DOHH2 (cell line): ENCODE data around the gene AIG1.

ENCODE experiments used
- H3F3A ChIP-seq: fragments of 200-600 bp; sonication (generic), shearing (Covaris generic); 2 replicates; pipeline ENCODE4 v1.6.0; 2016; ENCODE audit warnings: antibody characterized with exemption, mild to moderate bottlenecking; ENCODE audit not compliant: control insufficient read depth, insufficient read depth
- H3K27ac ChIP-seq: fragments of 200-600 bp; sonication (generic); 2 replicates; pipeline ENCODE4 v1.5.1; 2014; ENCODE audit warnings: low read depth, mild to moderate bottlenecking, low read length, moderate library complexity
- H3K27me3 ChIP-seq: fragments of 200-600 bp; sonication (generic); 2 replicates; pipeline ENCODE4 v1.6.1; 2014; ENCODE audit warnings: mild to moderate bottlenecking, low read length, mixed read lengths; ENCODE audit not compliant: control insufficient read depth
- H3K36me3 ChIP-seq: fragments of 200-600 bp; sonication (generic); 2 replicates; pipeline ENCODE4 v1.6.1; 2014; ENCODE audit warnings: mild to moderate bottlenecking, low read length, moderate library complexity, mixed read lengths; ENCODE audit not compliant: control insufficient read depth
- H3K4me1 ChIP-seq: fragments of 200-600 bp; sonication (generic); 2 replicates; pipeline ENCODE4 v1.6.1; 2014; ENCODE audit warnings: mild to moderate bottlenecking, low read length, mixed read lengths; ENCODE audit not compliant: control insufficient read depth
- H3K4me2 ChIP-seq: fragments of 200-600 bp; sonication (generic); 2 replicates; pipeline ENCODE4 v1.6.0; 2014; ENCODE audit warnings: mild to moderate bottlenecking, low read length, moderate library complexity
- H3K4me3 ChIP-seq: fragments of 200-600 bp; sonication (generic); 2 replicates; pipeline ENCODE4 v1.5.1; 2014; ENCODE audit warnings: mild to moderate bottlenecking, low read length, mixed read lengths
- H3K79me2 ChIP-seq: fragments of 200-600 bp; sonication (generic); 2 replicates; pipeline ENCODE4 v1.6.1; 2014; ENCODE audit warnings: mild to moderate bottlenecking, low read length, mixed read lengths; ENCODE audit not compliant: control insufficient read depth
- H3K9me2 ChIP-seq: fragments of 200-600 bp; sonication (generic); replicated peaks from 2 replicates; pipeline ENCODE4 v1.6.1; 2014; ENCODE audit warnings: mild to moderate bottlenecking, low read length, mixed read lengths; ENCODE audit not compliant: control insufficient read depth
- H3K9me3 ChIP-seq: fragments of 200-600 bp; sonication (generic); 2 replicates; pipeline ENCODE4 v1.6.1; 2014; ENCODE audit warnings: antibody characterized with exemption, low read length, mixed read lengths; ENCODE audit not compliant: control insufficient read depth, insufficient read depth
- H4K20me1 ChIP-seq: fragments of 200-600 bp; sonication (generic); 2 replicates; pipeline ENCODE4 v1.6.0; 2014; ENCODE audit warnings: low read depth, mild to moderate bottlenecking, antibody characterized with exemption, low read length, moderate library complexity; ENCODE audit not compliant: control insufficient read depth, insufficient read depth
- CTCF ChIP-seq: fragments of 200-600 bp; sonication (generic); IDR thresholded peaks from one replicate; pipeline ENCODE4 v1.5.1; 2014; ENCODE audit warnings: antibody characterized with exemption, mild to moderate bottlenecking, low read depth, low read length; ENCODE audit not compliant: poor library complexity, severe bottlenecking
- EZH2phosphoT487 ChIP-seq: fragments of 200-600 bp; sonication (generic); IDR thresholded peaks from 2 replicates; pipeline ENCODE4 v1.6.1; 2017; ENCODE audit warnings: borderline replicate concordance, mild to moderate bottlenecking, antibody characterized with exemption, low read length, moderate library complexity, mixed read lengths

Gene AIG1

DNA sequence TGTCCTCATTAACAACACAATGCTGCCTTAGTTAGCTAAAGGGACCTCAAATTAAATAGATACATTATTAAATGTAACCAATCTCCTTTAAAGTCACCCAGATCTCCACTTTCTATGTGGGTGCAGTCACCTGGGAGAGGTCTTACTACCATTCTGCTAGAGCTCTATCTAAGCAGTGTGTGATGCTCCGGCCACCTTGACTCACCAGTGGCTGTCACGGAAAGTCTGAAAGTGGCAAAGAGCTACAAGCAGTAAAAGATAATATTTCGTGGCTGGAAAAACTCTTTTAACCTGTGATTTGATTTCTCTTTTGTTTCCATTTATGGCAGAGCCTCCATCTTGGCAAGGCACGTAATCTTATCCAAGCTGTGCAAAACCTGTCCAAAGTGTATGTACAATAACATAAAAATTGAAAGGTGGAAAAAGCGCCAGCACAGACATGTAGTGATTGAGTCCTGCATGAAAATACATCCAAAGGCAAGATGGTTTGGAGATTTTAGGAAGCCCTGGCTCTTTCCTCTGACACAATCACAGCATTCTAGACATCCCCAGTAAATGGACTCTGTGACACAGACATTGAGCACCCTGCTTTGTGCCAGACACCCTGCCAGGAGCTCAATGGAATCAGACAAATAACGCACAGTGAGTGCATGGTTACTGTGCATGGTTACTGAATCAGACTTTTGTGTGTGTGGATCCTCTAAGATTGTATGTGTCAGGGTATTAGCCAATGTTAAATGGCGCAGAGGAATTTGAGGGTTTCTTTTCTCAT is 273.2 kb downstream of the AIG1 start:
- H3K36me3 ChIP-seq: no peaks in the 10 kb centered on the region
- H3K9me2 ChIP-seq: no peaks in the 10 kb centered on the region
- no peak for TF ChIP-seq CTCF
- TF ChIP-seq EZH2phosphoT487: no peak
- H3K4me2 ChIP-seq: no peak overlapping the region
- H3K27ac ChIP-seq: no peak overlapping the region
- no peaks in the 10 kb centered on the region for H3K27me3 ChIP-seq
- no peak overlapping the region for H3K4me3 ChIP-seq
- H4K20me1 ChIP-seq: no peaks in the 10 kb centered on the region
- no peaks in the 10 kb centered on the region for H3K79me2 ChIP-seq
- no peaks in the 10 kb centered on the region for H3F3A ChIP-seq
- H3K9me3 ChIP-seq: no peaks in the 10 kb centered on the region
- no peaks in the 10 kb centered on the region for H3K4me1 ChIP-seq

DNA sequence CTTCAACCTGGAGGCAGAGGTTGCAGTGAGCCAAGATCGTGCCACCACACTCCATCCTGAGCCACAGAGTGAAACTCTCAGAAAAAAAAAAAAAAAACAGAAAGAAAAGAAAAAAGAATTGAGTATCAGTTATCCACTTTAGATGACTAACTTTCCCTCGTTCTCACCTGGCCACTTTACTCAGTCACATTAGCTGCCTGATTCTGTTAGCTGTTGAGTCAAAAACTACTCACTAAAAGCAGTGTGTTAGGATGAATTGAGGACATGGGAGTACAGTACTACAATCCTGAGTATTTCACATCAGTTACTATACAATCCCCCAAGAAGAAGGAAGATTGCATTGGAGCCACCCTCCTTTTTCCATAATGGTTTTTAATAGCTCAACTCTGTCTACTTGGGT is 275.2 kb downstream of the AIG1 start:
- Histone ChIP-seq H3K9me3 (no peaks in the 10 kb centered on the region), H3K9me2 (no peaks in the 10 kb centered on the region), H3K36me3 (no peaks in the 10 kb centered on the region), H3K4me3 (no peak overlapping the region), H4K20me1 (no peaks in the 10 kb centered on the region), H3F3A (no peaks in the 10 kb centered on the region), H3K27ac (no peak overlapping the region), H3K79me2 (no peaks in the 10 kb centered on the region), H3K4me2 (no peak overlapping the region), H3K4me1 (no peaks in the 10 kb centered on the region), H3K27me3 (no peaks in the 10 kb centered on the region)
- TF ChIP-seq EZH2phosphoT487 (no peak), CTCF (no peak)

DNA sequence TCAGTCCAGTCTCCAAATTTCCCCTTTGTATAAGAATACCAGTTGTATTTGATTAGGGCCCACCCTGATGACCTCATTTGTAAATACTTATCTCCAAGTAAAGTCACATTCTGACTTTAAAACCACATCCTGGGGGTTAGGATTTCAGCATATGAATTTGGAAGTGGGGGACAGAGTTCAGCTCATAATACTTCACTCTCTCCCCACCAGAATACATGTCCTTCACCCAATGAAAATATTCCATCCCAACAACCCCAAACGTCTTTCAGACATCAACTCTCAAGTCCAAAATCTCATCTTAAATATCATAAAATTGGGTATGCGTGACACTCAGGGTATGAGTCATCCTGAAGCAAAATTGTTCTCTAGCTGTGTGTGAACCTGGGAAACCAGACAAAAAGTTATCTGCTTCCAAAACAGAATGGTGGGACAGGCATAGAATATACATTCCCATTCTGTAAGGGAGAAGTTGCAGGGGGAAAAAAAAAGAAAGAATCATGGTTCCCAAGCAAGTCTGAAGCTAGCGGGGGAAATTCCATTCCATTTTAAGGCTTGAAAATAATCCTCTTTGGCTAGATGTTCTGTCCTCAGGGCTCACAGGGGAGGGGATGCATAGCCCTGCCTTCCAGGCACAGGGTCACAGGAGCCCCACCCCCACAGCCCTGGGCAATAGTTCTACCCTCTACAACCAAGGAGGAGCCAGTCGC is 275.9 kb downstream of the AIG1 start:
- Histone ChIP-seq H3K4me2 (no peak overlapping the region), H3K4me3 (no peak overlapping the region), H3K27ac (no peak overlapping the region), H3K9me3 (no peaks in the 10 kb centered on the region), H3K9me2 (no peaks in the 10 kb centered on the region), H3K27me3 (no peaks in the 10 kb centered on the region), H3K36me3 (no peaks in the 10 kb centered on the region), H3F3A (no peaks in the 10 kb centered on the region), H3K4me1 (no peaks in the 10 kb centered on the region), H4K20me1 (no peaks in the 10 kb centered on the region), H3K79me2 (no peaks in the 10 kb centered on the region)
- TF ChIP-seq CTCF (no peak), EZH2phosphoT487 (no peak)
